Endothelial cell of umbilical vein (primary cell): ENCODE measurements around the gene PPA2. TPM values are rescaled to one million over a fixed set of nuclear protein-coding genes. Genes with fewer than 3 reads are reported as not detected.

ENCODE experiments used
- BruUV-seq: library from RNA; stranded (reverse); fragments of 400-500 nt; replicated peaks from 2 replicates; lab custom pipeline; 2021; lab: Mats Ljungman, UMichigan
- CTCF ChIA-PET: fragments of 300-600, 350-600 bp; sonication (Branson Sonifier 250); formaldehyde crosslinking; loops from one replicate; lab custom pipeline; 2021; ENCODE audit warnings: antibody characterized with exemption, inconsistent platforms; lab: Charles Lee
- POLR2A ChIA-PET: fragments of 300-600, 350-600 bp; sonication (Branson Sonifier 250); formaldehyde crosslinking; loops from one replicate; lab custom pipeline; 2021; ENCODE audit warnings: antibody characterized with exemption, inconsistent platforms; lab: Charles Lee
- DNase-seq: peaks from one replicate; pipeline ENCODE4 v3.0.0-alpha.2; 2011; ENCODE audit warnings: low read depth, low spot score
- FAIRE-seq: peaks from 2 replicates; lab custom pipeline; 2011; peaks lifted over from hg19 to GRCh38; lab: Jason Lieb, UNC
- H2AFZ ChIP-seq: 2 replicates; pipeline ENCODE4 v1.6.0; 2012; ENCODE audit warnings: low read depth, low read length, control low read depth, inconsistent platforms
- H3K27ac ChIP-seq: 2 replicates; pipeline ENCODE4 v1.5.1; 2011; ENCODE audit warnings: low read depth, mild to moderate bottlenecking, control low read depth, low read length, moderate library complexity; ENCODE audit not compliant: insufficient read depth
- H3K27me3 ChIP-seq, 2 experiments: 2 replicates each; pipeline versions ENCODE4 v1.6.0 to v1.6.1; 2011; ENCODE audit warnings: low read length in 2 of 2, mixed read lengths in 1 of 2; ENCODE audit not compliant: control insufficient read depth in 2 of 2, insufficient read depth in 2 of 2
- H3K36me3 ChIP-seq, 2 experiments: 2 replicates in 1 of 2; 3 replicates in 1 of 2; pipeline ENCODE4 v1.5.1; 2011; ENCODE audit warnings: low read length in 2 of 2, mild to moderate bottlenecking in 1 of 2, moderate library complexity in 1 of 2; ENCODE audit not compliant: control insufficient read depth in 2 of 2, insufficient read depth in 2 of 2; ENCODE audit errors: extremely low read depth in 1 of 2
- H3K4me1 ChIP-seq: 3 replicates; pipeline ENCODE4 v1.5.1; 2011; ENCODE audit warnings: mild to moderate bottlenecking, low read length; ENCODE audit not compliant: control insufficient read depth, insufficient read depth; ENCODE audit errors: extremely low read depth
- H3K4me2 ChIP-seq: 2 replicates; pipeline ENCODE4 v1.6.1; 2011; ENCODE audit warnings: low read length, control low read depth, mixed read lengths; ENCODE audit not compliant: insufficient read depth
- H3K4me3 ChIP-seq, 3 experiments: fragments of 200-600 bp in 1 of 3; sonication (generic), shearing (Covaris generic) in 1 of 3; replicated peaks in 1 of 3; 2 replicates each; pipeline ENCODE4 v1.5.1; 2011 to 2016; ENCODE audit warnings: control low read depth in 3 of 3, low read length in 3 of 3, mild to moderate bottlenecking in 2 of 3, inconsistent platforms in 1 of 3, low read depth in 1 of 3, moderate library complexity in 1 of 3; ENCODE audit not compliant: insufficient read depth in 1 of 3
- H3K79me2 ChIP-seq: 2 replicates; pipeline ENCODE4 v1.6.0; 2012; ENCODE audit warnings: low read length, inconsistent platforms; ENCODE audit not compliant: control insufficient read depth, insufficient read depth
- H3K9ac ChIP-seq: replicated peaks from 2 replicates; pipeline ENCODE3; 2011; ENCODE audit warnings: low read length, control low read depth; ENCODE audit not compliant: insufficient read depth; ENCODE audit errors: extremely low read depth
- H3K9me1 ChIP-seq: replicated peaks from 3 replicates; pipeline ENCODE4 v1.6.0; 2011; ENCODE audit warnings: mild to moderate bottlenecking, low read length; ENCODE audit not compliant: control insufficient read depth, insufficient read depth; ENCODE audit errors: extremely low read depth
- H3K9me3 ChIP-seq: replicated peaks from 2 replicates; pipeline ENCODE4 v1.5.1; 2012; ENCODE audit warnings: low read length, inconsistent platforms; ENCODE audit not compliant: control insufficient read depth, insufficient read depth
- H4K20me1 ChIP-seq: replicated peaks from 2 replicates; pipeline ENCODE3; 2011; ENCODE audit warnings: mild to moderate bottlenecking, low read length; ENCODE audit not compliant: control insufficient read depth, insufficient read depth; ENCODE audit errors: extremely low read depth
- CTCF ChIP-seq, 2 donors: IDR thresholded peaks; 1 replicate in 1 of 2; 2 replicates in 1 of 2; pipeline ENCODE4 v1.5.1; 2011; ENCODE audit warnings: low read length in 2 of 2, mild to moderate bottlenecking in 2 of 2, moderate library complexity in 2 of 2, control low read depth in 1 of 2, inconsistent platforms in 1 of 2, low read depth in 1 of 2; ENCODE audit not compliant: insufficient read depth in 1 of 2; ENCODE audit errors: extremely low read depth in 1 of 2
- EZH2 ChIP-seq: IDR thresholded peaks from 2 replicates; pipeline ENCODE4 v1.6.1; 2012; ENCODE audit warnings: borderline replicate concordance, low read depth, mild to moderate bottlenecking, moderate library complexity, low read length, inconsistent platforms; ENCODE audit not compliant: severe bottlenecking
- FOS ChIP-seq: IDR thresholded peaks from 2 replicates; pipeline ENCODE4 v1.6.1; 2011; ENCODE audit warnings: mild to moderate bottlenecking, low read length, moderate library complexity, borderline replicate concordance; ENCODE audit not compliant: insufficient read depth
- GATA2 ChIP-seq: IDR thresholded peaks from 2 replicates; pipeline ENCODE4 v1.7.0; 2011; ENCODE audit warnings: low read depth, mild to moderate bottlenecking, moderate library complexity, mixed read lengths, low read length; ENCODE audit not compliant: insufficient read length, insufficient read depth
- JUN ChIP-seq: IDR thresholded peaks from 2 replicates; pipeline ENCODE4 v1.6.1; 2011; ENCODE audit warnings: borderline replicate concordance, low read depth; ENCODE audit not compliant: insufficient read length, insufficient read depth
- MAX ChIP-seq: IDR thresholded peaks from 2 replicates; pipeline ENCODE4 v1.6.1; 2011; ENCODE audit not compliant: insufficient read depth, insufficient read length
- POLR2AphosphoS5 ChIP-seq: IDR thresholded peaks from 2 replicates; pipeline ENCODE4 v1.6.1; 2012; ENCODE audit warnings: low read depth, mild to moderate bottlenecking, control low read depth, low read length, moderate library complexity; ENCODE audit not compliant: insufficient read depth
- dilution Hi-C: fragments of 300-500 bp; cut with MboI; formaldehyde crosslinking; loops from one replicate; pipeline ENCODE4 v1.15.0; 2019; ENCODE audit warnings: low sequenced_read_pairs; ENCODE audit not compliant: extremely low pct_ligation_motif_present
- intact Hi-C: fragments of 100-400 bp; cut with micrococcal nuclease; formaldehyde crosslinking; loops from one replicate; pipeline ENCODE4 v1.10.0; 2022
- polyA plus RNA-seq, 4 experiments: library from polyadenylated mRNA; depleted of rRNA in 3 of 4; stranded (reverse) in 3 of 4; unstranded in 1 of 4; fragments of >200 nt; gene quantifications; 2 replicates each; pipeline versions ENCODE4 v1.2.1 to v1.2.3, GENCODE V29; 2011 to 2012; ENCODE audit warnings: missing spikeins in 1 of 4
- total RNA-seq: library from RNA; stranded (reverse); gene quantifications from 2 replicates; pipeline ENCODE4 v1.2.3, GENCODE V29; 2021

The PPA2 gene
- total and polyA plus RNA-seq, 2 donors (not counting 3 experiments of a cell fraction or from before 2014, with no cell fraction given) = 30.4 to 58.7 TPM

- no peak overlapping the region for H3K9ac ChIP-seq
- H3K4me2 ChIP-seq = no peak overlapping the region
- no peaks in the 10 kb centered on the region for H3K4me1 ChIP-seq
- no peak overlapping the region for H3K4me3 ChIP-seq
- no peak overlapping the region for H3K27ac ChIP-seq
- DNase-seq (no peak), FAIRE-seq (no peak)
- dilution Hi-C loops (no loop called here), intact Hi-C loops (no loop called here)
- H3K79me2 ChIP-seq = no peaks in the 10 kb centered on the region
- peaks cover 0 to 2% of the 10 kb centered on the region in 2 experiments for H3K36me3 ChIP-seq
- TF ChIP-seq JUN (no peak), CTCF (IDR thresholded peaks at IDR 0.05; ENCODE audit: extremely low read depth in 1 of 2, insufficient read depth in 1 of 2, low read depth in 1 of 2, low read length in 2 of 2) (no peak), POLR2AphosphoS5 (no peak), MAX (no peak), GATA2 (no peak), FOS (no peak), EZH2 (no peak)
- BruUV-seq = no TSS peak
- H3K9me3 ChIP-seq = no peaks in the 10 kb centered on the region
- no peaks in the 10 kb centered on the region for H4K20me1 ChIP-seq
- H3K9me1 ChIP-seq = no peaks in the 10 kb centered on the region
- H3K27me3 ChIP-seq = no peaks in the 10 kb centered on the region
- ChIA-PET POLR2A (no interaction called here), CTCF (interaction anchor here (1.7 to 2.2 kb wide), 2 partner anchors 33 to 300 kb away, joined by 8 to 12 read pairs; partner anchors contain the start of gene PPA2)
- H2AFZ ChIP-seq = no peak overlapping the region
Measured at GRCh38 chr4:105440890-105441289, 33.0 kb downstream of the PPA2 start.
